ENCODE data around the gene GPX7. TPM values are rescaled to one million over a fixed set of nuclear protein-coding genes. Genes with fewer than 3 reads are reported as not detected.

The GPX7 gene
- not detected in 5 replicates for total RNA-seq (2022; extraction: Qiagen RNA extraction)

GRCh38 chr1:52601991-52602855 lies at the start of gene GPX7:
Gene GPX7 (plus strand): TSS chr1:52602371. CDS start chr1:52602410, 39 bp downstream.

GRCh38 chr1:52552505-52553361 lies 49.4 kb upstream of the GPX7 start, which contains the start of gene TUT4:
Gene TUT4 (minus strand): TSS chr1:52553092. CDS start chr1:52526280, 26,812 bp downstream.

GRCh38 chr1:52632732-52633290 lies 30.6 kb downstream of the GPX7 start, which contains the start of gene SHISAL2A:
Gene SHISAL2A (plus strand): TSS chr1:52633168. CDS start chr1:52633494, 326 bp downstream.

Other genes starting within 250 kb of the GPX7 start
- 14.3 to 18.1 TPM (median 17.8 TPM) in 5 replicates for gene CC2D1B, start 236.2 kb upstream of the GPX7 start, total RNA-seq (2022; extraction: Qiagen RNA extraction)
- 18.0 to 19.7 TPM (median 18.6 TPM) in 5 replicates for gene ORC1, start 197.9 kb upstream of the GPX7 start, total RNA-seq (2022; extraction: Qiagen RNA extraction)
- 18.1 to 20.2 TPM (median 19.8 TPM) in 5 replicates for gene PRPF38A, start 197.8 kb upstream of the GPX7 start, total RNA-seq (2022; extraction: Qiagen RNA extraction)
- 15.3 to 23.2 TPM (median 16.5 TPM) in 5 replicates for gene TUT4, start 49.3 kb upstream of the GPX7 start, total RNA-seq (2022; extraction: Qiagen RNA extraction)
- gene SHISAL2A, start 30.8 kb downstream of the GPX7 start, total RNA-seq (2022; extraction: Qiagen RNA extraction), result 0.12 to 0.31 TPM (median 0.21 TPM) in 3 of 5 replicates, not detected in the others
- 19.6 to 22.2 TPM (median 21.6 TPM) in 5 replicates for gene COA7, start 96.0 kb downstream of the GPX7 start, total RNA-seq (2022; extraction: Qiagen RNA extraction)
- 3.5 to 5.7 TPM (median 4.5 TPM) in 5 replicates for gene ZYG11B, start 124.1 kb downstream of the GPX7 start, total RNA-seq (2022; extraction: Qiagen RNA extraction)
- 2.2 to 2.6 TPM (median 2.3 TPM) in 5 replicates for gene ZYG11A, start 240.4 kb downstream of the GPX7 start, total RNA-seq (2022; extraction: Qiagen RNA extraction)

Data from A549 treated with CORT108297 at 1 μM for 4 hours (cell line).